Ishikawa (cell line): ENCODE data around the gene DYRK3.

Source experiments
- CEBPB ChIP-seq: IDR thresholded peaks from 2 replicates; pipeline ENCODE4 v1.6.1; 2012
- CREB1 ChIP-seq: IDR thresholded peaks from 2 replicates; pipeline ENCODE4 v1.6.1; 2012; ENCODE audit warnings: low read depth
- EGR1 ChIP-seq: IDR thresholded peaks from 2 replicates; pipeline ENCODE4 v1.6.1; 2012
- EP300 ChIP-seq: IDR thresholded peaks from 2 replicates; pipeline ENCODE4 v1.6.1; 2012; ENCODE audit warnings: borderline replicate concordance
- FOXM1 ChIP-seq: IDR thresholded peaks from 2 replicates; pipeline ENCODE4 v1.6.1; 2012; ENCODE audit warnings: low read depth, borderline replicate concordance
- NFIC ChIP-seq: IDR thresholded peaks from 2 replicates; pipeline ENCODE4 v1.6.1; 2012
- RAD21 ChIP-seq: IDR thresholded peaks from 2 replicates; pipeline ENCODE4 v1.6.1; 2012; ENCODE audit warnings: low read depth
- TAF1 ChIP-seq: IDR thresholded peaks from 2 replicates; pipeline ENCODE4 v1.6.1; 2012; ENCODE audit warnings: low read depth, mild to moderate bottlenecking
- TCF12 ChIP-seq: IDR thresholded peaks from 2 replicates; pipeline ENCODE4 v1.6.1; 2012; ENCODE audit warnings: low read depth
- TEAD4 ChIP-seq: IDR thresholded peaks from 2 replicates; pipeline ENCODE4 v1.6.1; 2012
- USF1 ChIP-seq: IDR thresholded peaks from 2 replicates; pipeline ENCODE4 v1.6.1; 2012
- YY1 ChIP-seq: IDR thresholded peaks from 2 replicates; pipeline ENCODE4 v1.6.1; 2012; ENCODE audit warnings: low read depth
- ZBTB7A ChIP-seq: IDR thresholded peaks from 2 replicates; pipeline ENCODE4 v1.6.1; 2012; ENCODE audit warnings: low read depth
- TF ChIP-seq, protein P1 (sequence below): IDR thresholded peaks from 2 replicates; pipeline ENCODE4 v1.6.1; 2012
- TF ChIP-seq, protein P2 (sequence below): IDR thresholded peaks from 2 replicates; pipeline ENCODE4 v1.6.1; 2012; ENCODE audit warnings: low read depth, mild to moderate bottlenecking

The DYRK3 gene

DNA sequence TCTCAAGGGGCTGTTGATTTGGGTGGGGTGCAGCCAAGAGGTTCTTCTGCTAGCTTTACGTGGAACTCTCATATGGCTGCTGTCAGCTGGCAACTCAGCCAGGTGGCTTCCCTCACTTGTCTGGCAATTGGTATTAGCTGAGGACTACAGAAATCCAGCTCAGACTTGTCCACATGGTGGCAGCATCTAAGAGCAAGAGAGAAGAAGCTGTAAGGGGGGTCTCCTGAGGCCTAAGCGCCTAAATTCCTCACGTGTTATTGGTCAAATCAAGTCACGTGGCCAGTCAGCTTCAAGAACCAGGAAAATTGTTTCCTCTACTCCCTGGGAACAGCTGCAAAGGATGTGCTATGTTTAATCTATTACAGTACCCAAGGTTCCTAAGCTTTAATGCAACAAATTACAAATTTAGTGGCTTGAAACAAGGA lies 4.2 kb upstream of the DYRK3 start:
- TF ChIP-seq TCF12: 0 out of 2 replicates have a peak, but pooled peaks have one; percentile 16
- peak; percentile 93 for TF ChIP-seq USF1
- no peak for TF ChIP-seq TEAD4
- no peak for TF ChIP-seq YY1
- no peak for TF ChIP-seq CEBPB
- TF ChIP-seq, protein P1, sequence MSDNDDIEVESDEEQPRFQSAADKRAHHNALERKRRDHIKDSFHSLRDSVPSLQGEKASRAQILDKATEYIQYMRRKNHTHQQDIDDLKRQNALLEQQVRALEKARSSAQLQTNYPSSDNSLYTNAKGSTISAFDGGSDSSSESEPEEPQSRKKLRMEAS: 0 out of 2 replicates have a peak, but pooled peaks have one; percentile 14
- TF ChIP-seq RAD21: peak; percentile 71

DNA sequence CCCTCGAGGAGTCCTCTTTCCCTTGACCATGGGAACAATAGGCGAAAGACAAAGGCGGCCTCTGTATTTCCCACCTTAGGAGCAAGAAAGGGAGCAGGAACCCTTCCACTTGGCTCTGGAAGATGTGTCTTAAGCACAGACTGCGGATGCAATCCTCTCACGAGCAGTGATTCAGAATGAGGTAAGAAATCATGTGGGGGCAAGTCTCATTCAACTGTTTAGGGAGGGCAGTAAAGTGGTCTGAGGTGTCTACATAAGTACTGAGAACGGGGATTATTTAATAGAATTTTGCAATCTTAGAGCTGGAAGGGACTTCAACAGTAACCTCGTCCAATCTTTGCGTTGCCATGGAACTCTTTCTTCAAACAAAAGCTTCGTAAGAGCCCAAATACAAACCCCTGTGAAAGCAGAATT lies 1.6 kb upstream of the DYRK3 start:
- TF ChIP-seq CEBPB (no peak), USF1 (no peak), EP300 (no peak), ZBTB7A (no peak), TEAD4 (no peak), NFIC (no peak), TCF12 (no peak), CREB1 (no peak), RAD21 (no peak), FOXM1 (no peak), TAF1 (no peak), YY1 (no peak)
- TF ChIP-seq, protein P2, sequence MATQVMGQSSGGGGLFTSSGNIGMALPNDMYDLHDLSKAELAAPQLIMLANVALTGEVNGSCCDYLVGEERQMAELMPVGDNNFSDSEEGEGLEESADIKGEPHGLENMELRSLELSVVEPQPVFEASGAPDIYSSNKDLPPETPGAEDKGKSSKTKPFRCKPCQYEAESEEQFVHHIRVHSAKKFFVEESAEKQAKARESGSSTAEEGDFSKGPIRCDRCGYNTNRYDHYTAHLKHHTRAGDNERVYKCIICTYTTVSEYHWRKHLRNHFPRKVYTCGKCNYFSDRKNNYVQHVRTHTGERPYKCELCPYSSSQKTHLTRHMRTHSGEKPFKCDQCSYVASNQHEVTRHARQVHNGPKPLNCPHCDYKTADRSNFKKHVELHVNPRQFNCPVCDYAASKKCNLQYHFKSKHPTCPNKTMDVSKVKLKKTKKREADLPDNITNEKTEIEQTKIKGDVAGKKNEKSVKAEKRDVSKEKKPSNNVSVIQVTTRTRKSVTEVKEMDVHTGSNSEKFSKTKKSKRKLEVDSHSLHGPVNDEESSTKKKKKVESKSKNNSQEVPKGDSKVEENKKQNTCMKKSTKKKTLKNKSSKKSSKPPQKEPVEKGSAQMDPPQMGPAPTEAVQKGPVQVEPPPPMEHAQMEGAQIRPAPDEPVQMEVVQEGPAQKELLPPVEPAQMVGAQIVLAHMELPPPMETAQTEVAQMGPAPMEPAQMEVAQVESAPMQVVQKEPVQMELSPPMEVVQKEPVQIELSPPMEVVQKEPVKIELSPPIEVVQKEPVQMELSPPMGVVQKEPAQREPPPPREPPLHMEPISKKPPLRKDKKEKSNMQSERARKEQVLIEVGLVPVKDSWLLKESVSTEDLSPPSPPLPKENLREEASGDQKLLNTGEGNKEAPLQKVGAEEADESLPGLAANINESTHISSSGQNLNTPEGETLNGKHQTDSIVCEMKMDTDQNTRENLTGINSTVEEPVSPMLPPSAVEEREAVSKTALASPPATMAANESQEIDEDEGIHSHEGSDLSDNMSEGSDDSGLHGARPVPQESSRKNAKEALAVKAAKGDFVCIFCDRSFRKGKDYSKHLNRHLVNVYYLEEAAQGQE: no peak

- TF ChIP-seq EP300 (no peak), ZBTB7A (no peak), NFIC (no peak), TAF1 (no peak), USF1 (no peak), TEAD4 (0 out of 2 replicates have a peak, but pooled peaks have one; percentile 11), CEBPB (no peak), RAD21 (peak; percentile 73), TCF12 (no peak), EGR1 (no peak), YY1 (no peak), CREB1 (no peak), FOXM1 (no peak)
- TF ChIP-seq, protein P1: peak; percentile 39; the same call in 1 of the 2 replicates
- TF ChIP-seq, protein P2: no peak
Measured at GRCh38 chr1:206634365-206635079, 814 bp upstream of the DYRK3 start.

GRCh38 chr1:206635978-206636345 lies 626 bp downstream of the DYRK3 start:
- TF ChIP-seq FOXM1 (no peak), NFIC (no peak), YY1 (no peak), ZBTB7A (no peak), TEAD4 (no peak), EGR1 (no peak), RAD21 (no peak), CREB1 (no peak), CEBPB (no peak), TCF12 (no peak), TAF1 (no peak), EP300 (no peak), USF1 (no peak)
- TF ChIP-seq, protein P1: no peak
- TF ChIP-seq, protein P2: no peak
